Uterus (tissue), 2 donors: Measurements from ENCODE around the gene GCH1.

Experiments
- POLR2A ChIP-seq, 2 donors: fragments of 450-650 bp; IDR thresholded peaks; one replicate each; pipeline ENCODE4 v1.6.1; 2016; ENCODE audit warnings: antibody characterized with exemption in 2 of 2, mild to moderate bottlenecking in 1 of 2, moderate library complexity in 1 of 2
- TF ChIP-seq, protein P1 (sequence below), 4 experiments: fragments of 200-600 bp in 2 of 4; fragments of 450-650 bp in 2 of 4; sonication (generic) in 2 of 4; IDR thresholded peaks; one replicate each; pipeline ENCODE4 v1.5.1; 2016 to 2019; ENCODE audit warnings: antibody characterized with exemption in 4 of 4, mild to moderate bottlenecking in 2 of 4, moderate library complexity in 1 of 4

- TF ChIP-seq POLR2A (IDR thresholded peaks at IDR 0.05), result no peak
- TF ChIP-seq, protein P1, sequence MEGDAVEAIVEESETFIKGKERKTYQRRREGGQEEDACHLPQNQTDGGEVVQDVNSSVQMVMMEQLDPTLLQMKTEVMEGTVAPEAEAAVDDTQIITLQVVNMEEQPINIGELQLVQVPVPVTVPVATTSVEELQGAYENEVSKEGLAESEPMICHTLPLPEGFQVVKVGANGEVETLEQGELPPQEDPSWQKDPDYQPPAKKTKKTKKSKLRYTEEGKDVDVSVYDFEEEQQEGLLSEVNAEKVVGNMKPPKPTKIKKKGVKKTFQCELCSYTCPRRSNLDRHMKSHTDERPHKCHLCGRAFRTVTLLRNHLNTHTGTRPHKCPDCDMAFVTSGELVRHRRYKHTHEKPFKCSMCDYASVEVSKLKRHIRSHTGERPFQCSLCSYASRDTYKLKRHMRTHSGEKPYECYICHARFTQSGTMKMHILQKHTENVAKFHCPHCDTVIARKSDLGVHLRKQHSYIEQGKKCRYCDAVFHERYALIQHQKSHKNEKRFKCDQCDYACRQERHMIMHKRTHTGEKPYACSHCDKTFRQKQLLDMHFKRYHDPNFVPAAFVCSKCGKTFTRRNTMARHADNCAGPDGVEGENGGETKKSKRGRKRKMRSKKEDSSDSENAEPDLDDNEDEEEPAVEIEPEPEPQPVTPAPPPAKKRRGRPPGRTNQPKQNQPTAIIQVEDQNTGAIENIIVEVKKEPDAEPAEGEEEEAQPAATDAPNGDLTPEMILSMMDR (IDR thresholded peaks at IDR 0.05), result no peak
Measured at GRCh38 chr14:54815016-54815415, 87.6 kb downstream of the GCH1 start.
